DND-41 (cell line): ENCODE measurements around the gene UPF3B.
"Not testable (repeated sequence)": the region's sequence is repeated elsewhere in the genome, so short reads cannot be mapped to it uniquely, and the experiment has no call there.

Experiments
- ATAC-seq: fragments of 200-7000 bp; cut with Tn5 transposase; 3 replicates; pipeline ENCODE4 v1.9.1; 2021; ENCODE audit warnings: low read depth; ENCODE audit not compliant: insufficient read depth
- DNase-seq: peaks from one replicate; pipeline ENCODE4 v3.0.0-alpha.2; 2020
- H2AFZ ChIP-seq: 2 replicates; pipeline ENCODE4 v1.6.0; 2012; ENCODE audit warnings: low read depth, low read length
- H3K27ac ChIP-seq: 2 replicates; pipeline ENCODE4 v1.5.1; 2012; ENCODE audit warnings: low read length, inconsistent platforms
- H3K27me3 ChIP-seq: fragments of 200-600 bp; sonication (generic); 2 replicates; pipeline ENCODE4 v1.6.0; 2012; ENCODE audit warnings: low read length, mild to moderate bottlenecking, inconsistent platforms; ENCODE audit not compliant: insufficient read depth, poor library complexity
- H3K36me3 ChIP-seq: 2 replicates; pipeline ENCODE4 v1.5.1; 2012; ENCODE audit warnings: low read length, inconsistent platforms; ENCODE audit not compliant: insufficient read depth
- H3K4me1 ChIP-seq: 2 replicates; pipeline ENCODE4 v1.5.1; 2012; ENCODE audit warnings: mild to moderate bottlenecking, low read length; ENCODE audit not compliant: insufficient read depth
- H3K4me2 ChIP-seq: 2 replicates; pipeline ENCODE4 v1.6.0; 2012; ENCODE audit warnings: mild to moderate bottlenecking, moderate library complexity, low read length, inconsistent platforms; ENCODE audit not compliant: insufficient read depth
- H3K4me3 ChIP-seq, 2 experiments: fragments of 200-600 bp in 1 of 2; shearing (Covaris generic) in 1 of 2; 2 replicates each; pipeline ENCODE4 v1.5.1; 2012 to 2016; ENCODE audit warnings: inconsistent platforms in 2 of 2, low read length in 2 of 2, mild to moderate bottlenecking in 2 of 2, low read depth in 1 of 2, moderate library complexity in 1 of 2
- H3K79me2 ChIP-seq: 2 replicates; pipeline ENCODE4 v1.6.0; 2012; ENCODE audit warnings: low read length, inconsistent platforms; ENCODE audit not compliant: insufficient read depth
- H3K9ac ChIP-seq: 2 replicates; pipeline ENCODE4 v1.6.0; 2012; ENCODE audit warnings: low read depth, mild to moderate bottlenecking, inconsistent platforms, low read length, moderate library complexity
- H3K9me3 ChIP-seq: 2 replicates; pipeline ENCODE4 v1.5.1; 2012; ENCODE audit warnings: low read length, moderate library complexity, mild to moderate bottlenecking, inconsistent platforms; ENCODE audit not compliant: insufficient read depth, severe bottlenecking
- H4K20me1 ChIP-seq: 2 replicates; pipeline ENCODE4 v1.6.0; 2012; ENCODE audit warnings: low read length; ENCODE audit not compliant: insufficient read depth
- CTCF ChIP-seq: IDR thresholded peaks from 2 replicates; pipeline ENCODE4 v1.5.1; 2012; ENCODE audit warnings: borderline replicate concordance, low read length, moderate library complexity, mild to moderate bottlenecking; ENCODE audit not compliant: poor library complexity, severe bottlenecking; ENCODE audit errors: extremely low read depth
- EZH2 ChIP-seq: IDR thresholded peaks from 3 replicates; pipeline ENCODE4 v1.6.1; 2012; ENCODE audit warnings: borderline replicate concordance, low read depth, mild to moderate bottlenecking, moderate library complexity, low read length, inconsistent platforms; ENCODE audit not compliant: severe bottlenecking

The UPF3B gene

GRCh38 chrX:119895843-119896326 is 43.1 kb upstream of the UPF3B start, which contains the start of gene AKAP14:
Gene AKAP14 (plus strand): TSS chrX:119895893. CDS start chrX:119903224, 7,331 bp downstream.
- ATAC-seq (no peak), DNase-seq (no peak)
- no peak within 1 kb of the TSS for H3K4me3 ChIP-seq
- H2AFZ ChIP-seq, result no peak within 1 kb of the TSS
- H4K20me1 ChIP-seq, result no peaks in the 10 kb centered on the region
- H3K9me3 ChIP-seq, result no peaks in the 10 kb centered on the region
- H3K27me3 ChIP-seq, result no peaks in the 10 kb centered on the region
- TF ChIP-seq CTCF (no peak), EZH2 (no peak)
- H3K4me2 ChIP-seq, result no peak within 1 kb of the TSS
- no peaks in the 10 kb centered on the region for H3K4me1 ChIP-seq
- H3K36me3 ChIP-seq, result no peaks in the 10 kb centered on the region
- no peaks in the 10 kb centered on the region for H3K79me2 ChIP-seq
- no peak within 1 kb of the TSS for H3K9ac ChIP-seq
- no peak within 1 kb of the TSS for H3K27ac ChIP-seq

GRCh38 chrX:119891961-119892692 is 39.4 kb upstream of the UPF3B start:
- H3K9ac ChIP-seq, DNase-seq, H2AFZ ChIP-seq, H3K27ac ChIP-seq, H3K79me2 ChIP-seq, H3K9me3 ChIP-seq, H4K20me1 ChIP-seq, H3K36me3 ChIP-seq, H3K4me2 ChIP-seq, H3K27me3 ChIP-seq, H3K4me1 ChIP-seq, H3K4me3 ChIP-seq, ATAC-seq: not testable (repeated sequence)

- H3K4me3 ChIP-seq, H2AFZ ChIP-seq, H3K9me3 ChIP-seq, H3K9ac ChIP-seq, ATAC-seq, H3K79me2 ChIP-seq, H3K36me3 ChIP-seq, H3K4me1 ChIP-seq, H4K20me1 ChIP-seq, H3K27ac ChIP-seq, H3K27me3 ChIP-seq, DNase-seq, H3K4me2 ChIP-seq: not testable (repeated sequence)
These were observed 37.9 kb upstream of the UPF3B start for GRCh38 chrX:119890626-119891025.

- H3K27me3 ChIP-seq, result no peaks in the 10 kb centered on the region
- H3K36me3 ChIP-seq, result no peaks in the 10 kb centered on the region
- no peak overlapping the region for H2AFZ ChIP-seq
- H3K27ac ChIP-seq, result no peak overlapping the region
- ATAC-seq, result no peak
- no peak overlapping the region for H3K9ac ChIP-seq
- DNase-seq, result no peak
- H3K79me2 ChIP-seq, result no peaks in the 10 kb centered on the region
- no peak overlapping the region for H3K4me2 ChIP-seq
- no peaks in the 10 kb centered on the region for H3K9me3 ChIP-seq
- H4K20me1 ChIP-seq, result no peaks in the 10 kb centered on the region
- H3K4me1 ChIP-seq, result 0 out of 2 replicates have a peak, but pooled peaks cover 8% of the 10 kb centered on the region
- no peak overlapping the region for H3K4me3 ChIP-seq
- TF ChIP-seq EZH2 (no peak), CTCF (no peak)
These were observed 35.1 kb upstream of the UPF3B start for GRCh38 chrX:119887721-119888425.
